ENCODE measurements around the gene RNF214.

- TF ChIP-seq EZH2 (IDR thresholded peaks at IDR 0.05; ENCODE audit: borderline replicate concordance, low read depth, low read length, poor library complexity, severe bottlenecking) (no peak), CTCF (conservative IDR thresholded peaks at IDR 0.05; ENCODE audit: low read depth, low read length) (no peak)
Measured at GRCh38 chr11:117248341-117248740, 15.9 kb downstream of the RNF214 start.
